Activated CD8-positive, alpha-beta memory T cell treated with anti-CD3 and anti-CD28 coated beads, Interleukin-2, amount 50 U/mL, for 1 hour (primary cell): ENCODE measurements around the gene C4A.
"Not testable (repeated sequence)": the region's sequence is repeated elsewhere in the genome, so short reads cannot be mapped to it uniquely, and the experiment has no call there.

Experiments used
- DNase-seq: peaks from one replicate; pipeline ENCODE4 v3.0.0-alpha.2; 2020; ENCODE audit errors: extremely low read depth

C4A gene

DNA sequence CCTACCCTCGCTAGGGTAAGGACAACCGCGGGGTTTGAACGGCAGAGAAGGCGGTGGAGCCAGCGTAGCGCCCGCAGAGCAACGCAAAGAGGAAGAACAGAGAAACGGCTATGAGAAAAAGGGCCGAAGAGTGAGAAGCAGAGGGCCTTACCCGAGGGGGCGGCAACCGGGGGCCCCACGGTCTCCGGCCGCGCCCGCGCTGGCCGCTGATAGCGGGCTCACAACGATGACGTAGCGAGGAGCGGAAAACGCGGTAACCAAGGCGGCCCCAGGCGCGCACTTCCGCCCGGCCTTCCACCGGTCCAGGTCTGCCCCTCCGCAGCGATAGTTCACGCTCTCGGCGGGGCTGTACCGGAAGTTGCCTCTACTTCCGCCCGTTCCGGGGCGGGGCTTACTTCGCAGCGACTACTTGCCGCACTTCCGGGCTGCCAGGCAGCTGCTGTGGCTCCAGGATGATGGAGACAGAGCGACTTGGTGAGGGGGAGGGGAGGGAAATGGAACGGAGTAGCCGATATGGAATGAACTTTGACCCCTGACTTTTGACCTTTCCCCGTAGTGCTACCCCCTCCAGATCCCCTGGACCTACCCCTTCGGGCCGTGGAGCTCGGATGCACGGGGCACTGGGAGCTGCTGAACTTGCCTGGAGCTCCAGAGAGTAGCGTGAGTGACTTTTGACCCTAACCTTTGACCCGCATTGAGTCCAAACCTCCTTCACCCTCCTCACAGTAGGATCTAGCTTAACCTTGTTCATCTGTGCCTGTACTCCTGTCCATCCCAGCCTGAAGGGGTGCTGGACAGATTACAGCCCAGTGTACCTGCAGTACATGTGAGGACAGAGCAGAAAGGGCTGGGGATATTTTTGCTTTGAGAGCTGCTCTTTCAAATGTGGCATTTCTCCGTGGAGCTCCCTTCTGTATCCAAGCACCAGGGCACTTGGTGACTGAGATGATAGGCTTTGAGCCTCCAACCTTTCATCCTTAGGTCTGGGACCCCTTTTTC, 22.8 kb upstream of the C4A start, which contains the start of the genes NELFE and SKIC2:
TSS of gene NELFE (minus strand) at position 231 of the 999 bp plus-strand sequence. CDS start 525 bp downstream, outside the sequence.
TSS of gene SKIC2 (plus strand) at position 435 of the 999 bp plus-strand sequence. CDS start at position 453, 18 bp downstream.
- DNase-seq, result peak; percentile 91

GRCh38 chr6:31961616-31962015, 20.2 kb upstream of the C4A start:
- no peak for DNase-seq

DNA sequence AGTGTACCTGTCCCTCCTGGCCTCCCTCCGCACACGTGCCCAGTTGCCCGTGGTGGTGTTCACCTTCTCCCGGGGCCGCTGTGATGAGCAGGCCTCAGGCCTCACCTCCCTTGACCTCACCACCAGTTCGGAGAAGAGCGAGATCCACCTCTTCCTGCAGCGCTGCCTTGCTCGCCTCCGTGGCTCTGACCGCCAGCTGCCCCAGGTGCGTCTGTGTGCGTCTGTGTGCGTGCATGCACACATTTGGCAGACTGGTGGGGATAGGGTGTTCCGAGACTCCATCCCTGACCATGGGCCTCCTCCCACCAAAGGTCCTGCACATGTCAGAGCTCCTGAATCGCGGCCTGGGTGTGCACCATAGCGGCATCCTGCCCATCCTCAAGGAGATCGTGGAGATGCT, 17.9 kb upstream of the C4A start:
- DNase-seq, result no peak

GRCh38 chr6:31965700-31966099, 16.2 kb upstream of the C4A start:
- no peak for DNase-seq

DNA sequence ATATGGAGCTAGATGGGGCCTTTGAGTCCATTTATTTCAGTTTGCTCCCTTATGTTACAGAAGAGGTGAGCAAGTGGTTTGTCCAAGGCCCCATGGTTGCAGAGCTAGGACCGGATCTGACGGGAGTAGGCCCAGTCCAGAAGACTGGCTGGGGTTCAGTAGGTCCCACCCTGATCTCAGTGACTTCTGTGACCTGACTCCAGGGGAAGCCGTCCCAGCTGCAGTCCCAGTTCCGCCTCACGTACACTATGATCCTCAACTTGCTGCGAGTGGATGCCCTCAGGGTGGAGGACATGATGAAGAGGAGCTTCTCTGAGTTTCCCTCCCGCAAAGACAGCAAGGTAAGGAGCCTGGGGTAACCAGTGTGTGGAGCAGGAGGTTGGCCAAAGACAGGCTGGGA, 15.4 kb upstream of the C4A start:
- DNase-seq, result no peak

DNA sequence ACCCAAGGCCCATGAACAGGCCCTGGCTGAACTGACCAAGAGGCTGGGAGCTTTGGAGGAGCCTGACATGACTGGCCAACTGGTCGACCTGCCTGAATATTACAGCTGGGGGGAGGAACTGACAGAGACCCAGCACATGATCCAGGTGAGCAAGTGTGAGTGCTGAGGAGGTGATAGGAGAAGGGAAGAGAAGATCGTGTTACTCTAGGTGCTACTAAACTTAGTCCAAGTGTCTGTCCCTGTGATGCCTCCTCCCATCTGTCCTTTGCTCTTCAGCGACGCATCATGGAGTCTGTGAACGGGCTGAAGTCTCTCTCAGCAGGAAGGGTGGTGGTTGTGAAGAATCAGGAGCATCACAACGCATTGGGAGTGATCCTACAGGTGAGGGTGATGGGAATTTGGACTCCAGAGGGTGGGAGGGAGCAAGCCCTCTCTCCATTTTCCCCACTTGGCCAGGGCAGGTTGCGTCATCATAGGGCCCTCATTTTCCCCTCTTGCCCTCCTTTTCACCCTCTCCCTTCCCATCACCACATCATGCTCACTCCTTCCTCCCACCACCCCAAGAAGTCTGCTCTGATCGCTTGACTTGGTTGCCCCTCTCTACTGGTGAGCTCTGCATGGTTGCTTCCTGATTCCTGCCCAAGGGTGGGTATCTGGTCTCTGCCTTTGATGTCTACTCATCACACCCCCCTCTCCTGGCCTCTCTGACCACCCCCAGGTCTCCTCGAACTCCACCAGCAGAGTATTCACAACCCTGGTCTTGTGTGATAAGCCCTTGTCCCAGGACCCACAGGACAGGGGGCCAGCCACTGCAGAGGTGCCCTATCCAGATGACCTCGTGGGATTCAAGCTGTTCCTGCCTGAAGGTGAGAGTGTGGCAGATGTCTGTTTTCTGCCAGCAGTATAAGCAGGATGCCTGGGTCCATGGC, 14.6 kb upstream of the C4A start:
- DNase-seq, result no peak

DNA sequence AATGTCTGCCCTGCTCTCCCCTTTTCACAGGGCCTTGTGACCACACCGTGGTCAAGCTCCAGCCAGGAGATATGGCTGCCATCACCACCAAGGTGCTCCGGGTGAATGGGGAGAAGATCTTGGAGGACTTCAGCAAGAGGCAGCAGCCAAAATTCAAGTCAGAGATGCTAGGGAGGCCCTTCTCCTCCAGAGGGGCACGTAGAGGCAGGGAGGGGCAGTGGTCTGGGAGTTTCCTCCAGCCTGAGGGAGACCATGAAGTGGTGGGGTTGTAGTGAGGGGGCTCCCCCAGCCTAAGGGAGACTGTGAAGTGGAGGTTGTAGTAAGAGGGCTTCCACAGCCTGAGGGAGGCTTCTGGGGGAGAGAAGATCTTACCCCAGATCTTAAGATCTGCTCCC, 13.9 kb upstream of the C4A start:
- DNase-seq, result no peak

DNA sequence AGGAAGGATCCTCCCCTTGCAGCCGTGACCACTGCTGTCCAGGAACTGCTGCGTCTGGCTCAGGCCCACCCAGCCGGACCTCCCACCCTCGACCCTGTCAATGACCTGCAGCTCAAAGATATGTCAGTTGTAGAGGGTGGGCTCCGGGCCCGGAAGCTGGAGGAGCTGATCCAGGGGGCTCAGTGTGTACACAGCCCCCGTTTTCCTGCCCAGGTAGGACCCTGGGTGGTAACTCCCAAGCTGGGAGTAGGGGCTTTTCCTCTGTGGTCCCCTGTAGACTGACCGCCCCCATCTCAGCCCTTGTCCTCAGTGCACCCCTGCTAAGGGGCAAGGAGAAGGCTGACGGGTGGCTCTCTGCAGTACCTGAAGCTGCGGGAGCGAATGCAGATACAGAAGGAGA, 13.5 kb upstream of the C4A start:
- DNase-seq, result no peak

- DNase-seq, result no peak
These were observed 12.8 kb upstream of the C4A start for GRCh38 chr6:31968791-31969711.

DNA sequence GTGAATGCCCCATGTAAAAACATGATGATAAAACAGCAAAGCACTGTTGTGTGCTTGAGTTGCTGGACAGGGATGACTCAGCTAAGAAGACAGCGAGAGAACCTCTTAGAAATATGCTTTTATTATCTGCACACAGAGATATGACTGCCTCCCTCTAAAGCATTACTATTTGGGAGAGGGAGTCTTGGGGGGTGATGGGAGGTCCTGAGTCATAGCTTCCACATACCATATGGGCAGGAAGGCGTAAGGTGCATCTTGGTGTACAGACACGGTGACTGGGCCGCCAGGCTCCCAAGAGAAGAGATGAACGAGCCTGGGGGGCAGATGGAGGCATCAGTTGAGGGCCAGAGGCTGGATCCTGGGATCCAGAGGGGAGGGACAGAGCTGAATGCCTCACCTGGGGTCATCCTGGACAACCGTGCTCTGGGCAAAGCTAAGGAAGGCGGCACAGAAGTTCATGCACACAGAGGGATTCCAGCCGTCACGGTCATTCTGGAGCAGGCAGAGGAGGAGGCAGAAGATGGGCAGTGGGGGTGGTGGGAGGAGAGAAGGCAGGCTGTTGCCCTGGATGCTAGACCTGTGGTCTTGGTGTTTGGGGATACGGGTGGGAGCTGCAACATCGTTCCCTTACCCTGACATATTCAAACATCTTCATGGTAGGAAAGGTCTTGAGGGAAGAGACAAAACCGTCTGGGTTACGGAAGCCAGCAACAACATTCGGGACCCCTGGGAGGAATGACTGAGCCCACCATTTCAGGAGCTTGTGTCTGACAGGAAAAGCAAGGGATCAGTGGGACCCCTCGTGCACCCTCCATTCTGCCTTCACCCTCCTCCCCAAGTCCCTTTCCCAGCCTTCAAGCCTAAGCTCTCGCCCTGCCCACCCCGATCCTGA, 11.9 kb upstream of the C4A start:
- no peak for DNase-seq

DNA sequence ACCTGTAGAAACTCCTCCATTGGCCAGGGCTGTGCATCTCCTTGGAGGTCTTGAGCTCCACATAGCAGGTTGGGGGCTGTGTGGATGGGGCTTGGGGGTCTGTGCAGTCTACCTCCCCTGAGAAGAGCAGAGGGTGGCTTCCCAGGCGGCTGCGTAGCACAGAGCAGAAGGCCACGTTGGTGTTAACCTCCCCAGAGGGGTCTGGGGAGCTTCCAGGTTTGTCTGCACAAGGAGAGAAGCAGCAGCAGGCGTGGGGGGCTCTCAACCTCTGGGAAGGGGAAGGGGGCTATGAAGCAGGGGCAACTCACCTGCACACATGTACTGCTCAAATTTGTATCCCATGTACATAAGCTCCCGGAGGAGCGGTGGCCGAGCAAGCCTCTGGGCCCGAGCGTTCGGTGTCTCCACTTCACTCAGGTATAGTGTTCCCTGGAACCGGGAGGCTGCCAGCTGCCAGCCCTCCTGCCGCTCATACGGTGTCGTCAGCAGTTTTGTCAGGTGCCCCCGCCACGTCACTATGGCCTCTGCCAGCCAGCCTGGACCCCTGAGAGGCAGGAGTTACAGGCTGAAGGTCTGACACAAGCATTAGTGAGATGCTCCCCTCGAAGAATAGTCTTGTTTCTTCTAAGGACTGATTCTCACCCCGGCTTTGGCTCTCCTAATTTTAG, 11.1 kb upstream of the C4A start:
- no peak for DNase-seq

DNA sequence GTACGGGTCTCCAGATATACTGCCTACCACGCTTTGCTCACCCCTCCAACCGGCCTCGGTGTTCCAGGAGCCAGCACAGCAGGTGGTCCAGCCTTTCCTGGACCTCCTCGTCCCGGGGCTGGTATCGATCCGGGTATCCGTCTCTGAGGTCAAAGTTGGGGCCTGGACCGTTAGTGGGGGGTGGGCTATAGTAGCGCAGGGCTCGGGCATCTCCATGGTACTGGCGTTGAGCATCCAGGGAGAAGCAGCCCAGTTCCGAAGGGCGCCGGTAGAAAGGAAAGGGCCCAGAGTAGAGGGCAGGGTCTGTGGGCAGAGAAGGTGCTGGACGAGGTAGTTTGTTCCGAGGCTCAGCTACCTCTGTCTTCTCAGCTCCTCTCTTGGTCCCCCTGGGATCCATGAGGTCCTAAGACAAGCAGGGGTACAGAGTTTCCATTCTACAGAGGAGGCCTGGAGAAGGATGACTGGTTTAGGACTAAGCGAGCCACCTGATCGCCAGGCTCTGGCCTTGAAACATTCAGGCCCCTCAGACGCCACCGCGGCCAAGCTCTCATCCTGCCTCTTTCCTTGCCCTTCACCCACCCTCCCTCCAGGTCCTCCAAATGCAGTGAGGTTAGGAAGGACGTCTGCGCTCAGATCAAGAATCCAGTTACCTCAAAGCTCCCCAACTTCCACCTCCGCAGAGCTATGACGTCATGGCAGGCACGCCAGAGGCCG, 10.4 kb upstream of the C4A start:
- DNase-seq, result no peak

- DNase-seq, result peak; percentile 99
These were observed 9.7 kb upstream of the C4A start, which contains the start of gene DXO for GRCh38 chr6:31971993-31972708. Gene DXO, minus strand, starts transcription at chr6:31972138. Its CDS starts 463 bp downstream, at chr6:31971675.

DNA sequence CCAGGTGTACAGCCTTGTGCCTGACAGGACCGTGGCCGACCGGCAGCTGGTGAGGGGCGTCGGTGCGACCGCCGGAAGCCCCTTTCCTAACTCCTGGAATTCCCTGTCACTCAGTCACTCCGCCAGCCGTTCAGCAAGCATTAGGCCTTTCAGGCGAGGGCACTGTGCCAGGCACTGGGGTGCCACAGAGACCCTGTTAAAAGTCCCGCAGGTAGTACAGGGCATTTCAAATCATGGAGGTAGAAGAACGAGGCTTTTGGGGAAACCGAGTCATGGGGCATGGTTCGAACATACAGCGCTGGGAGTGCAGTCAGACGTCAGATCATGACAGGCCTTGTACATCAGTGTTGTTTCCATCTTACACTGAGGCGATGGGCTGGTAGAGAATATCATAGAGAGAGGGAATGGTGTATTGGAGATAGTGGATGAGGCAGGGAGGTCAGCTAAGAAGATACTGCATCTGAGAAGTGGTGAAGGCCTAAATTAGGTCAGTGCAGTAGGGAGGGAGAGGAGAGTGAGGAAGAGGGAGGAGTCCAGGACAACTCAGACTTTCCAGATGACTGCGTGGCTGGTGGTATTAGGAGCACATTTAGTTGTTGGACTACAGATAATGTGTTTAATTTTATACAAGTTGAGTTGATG, 9.0 kb upstream of the C4A start:
- no peak for DNase-seq

GRCh38 chr6:31976065-31976464, 5.8 kb upstream of the C4A start:
- DNase-seq, result not testable (repeated sequence)

DNA sequence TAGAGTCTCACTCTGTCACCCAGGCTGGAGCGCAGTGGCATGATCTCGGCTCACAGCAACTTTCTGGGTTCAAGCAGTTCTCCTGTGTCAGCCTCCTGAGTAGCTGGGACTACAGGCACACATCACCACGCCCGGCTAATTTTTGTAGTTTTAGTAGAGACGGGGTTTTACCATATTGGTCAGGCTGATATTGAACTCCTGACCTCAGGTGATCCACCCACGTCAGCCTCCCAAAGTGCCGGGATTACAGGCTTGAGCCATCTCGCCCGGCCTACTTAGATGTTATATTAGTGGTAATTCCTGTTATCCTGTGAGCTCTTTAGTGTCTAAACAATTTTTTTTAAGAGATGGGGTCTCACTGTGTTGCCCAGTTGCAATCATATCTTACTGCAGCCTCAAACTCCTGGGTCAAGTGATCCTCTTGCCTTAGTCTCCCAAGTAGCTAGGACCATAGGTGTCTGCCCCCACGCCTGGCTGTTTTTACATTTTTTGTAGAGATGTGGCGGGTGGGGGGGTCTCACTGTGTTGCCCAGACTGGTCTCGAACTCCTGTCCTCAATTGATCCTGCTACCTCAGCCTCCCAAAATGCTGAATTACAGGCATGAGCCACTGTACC, 3.9 kb upstream of the C4A start:
- no peak for DNase-seq

GRCh38 chr6:31978831-31979230, 3.0 kb upstream of the C4A start:
- no peak for DNase-seq
